DMS53 (cell line): ENCODE data around the gene URB2.
"Not testable (repeated sequence)": the region's sequence is repeated elsewhere in the genome, so short reads cannot be mapped to it uniquely, and the experiment has no call there.

Source experiments
- DNase-seq: peaks from one replicate; lab custom pipeline; 2025; lab: John Stamatoyannopoulos, UW

URB2 gene

GRCh38 chr1:229625915-229626831 is at the start of gene URB2, which contains the start of gene TAF5L:
Gene URB2, plus strand, starts transcription at chr1:229626247. Its CDS starts 1,387 bp downstream, at chr1:229627634.
Gene TAF5L, minus strand, starts transcription at chr1:229626122. Its CDS starts 11,640 bp downstream, at chr1:229614482.
- DNase-seq: peak; percentile 97

- DNase-seq: no peak
Measured at GRCh38 chr1:229578168-229579058, 47.6 kb upstream of the URB2 start.

GRCh38 chr1:229579059-229579673 is 46.9 kb upstream of the URB2 start:
- DNase-seq: no peak

- no peak for DNase-seq
Measured at GRCh38 chr1:229581485-229581884, 44.6 kb upstream of the URB2 start.

- no peak for DNase-seq
Measured at GRCh38 chr1:229582011-229582694, 43.9 kb upstream of the URB2 start.

GRCh38 chr1:229582715-229583114 is 43.3 kb upstream of the URB2 start:
- DNase-seq: no peak

- DNase-seq: no peak
Measured at GRCh38 chr1:229585338-229585737, 40.7 kb upstream of the URB2 start.

GRCh38 chr1:229590119-229590518 is 35.9 kb upstream of the URB2 start:
- no peak for DNase-seq

GRCh38 chr1:229593800-229594199 is 32.2 kb upstream of the URB2 start:
- DNase-seq: no peak

- no peak for DNase-seq
Measured at GRCh38 chr1:229594227-229595008, 31.6 kb upstream of the URB2 start.

- not testable (repeated sequence) for DNase-seq
Measured at GRCh38 chr1:229595876-229596275, 30.2 kb upstream of the URB2 start.

GRCh38 chr1:229596925-229597699 is 28.9 kb upstream of the URB2 start:
- DNase-seq: no peak

GRCh38 chr1:229597877-229598276 is 28.2 kb upstream of the URB2 start:
- DNase-seq: no peak

- DNase-seq: no peak
Measured at GRCh38 chr1:229599218-229599954, 26.7 kb upstream of the URB2 start.

GRCh38 chr1:229600229-229600628 is 25.8 kb upstream of the URB2 start:
- DNase-seq: no peak

- DNase-seq: no peak
Measured at GRCh38 chr1:229603371-229604005, 22.6 kb upstream of the URB2 start.

GRCh38 chr1:229607370-229607769 is 18.7 kb upstream of the URB2 start:
- no peak for DNase-seq

- no peak for DNase-seq
Measured at GRCh38 chr1:229608590-229608989, 17.5 kb upstream of the URB2 start.

GRCh38 chr1:229613938-229614337 is 12.1 kb upstream of the URB2 start:
- no peak for DNase-seq
